HL-60/S4 treated with retinoic acid at 250 ng/mL for 4 days and 3 days (cell line): Measurements from ENCODE around the gene ZNF189.

Experiments
- in situ Hi-C: fragments of 300-500 bp; cut with MboI; formaldehyde crosslinking; loops from 2 replicates; pipeline ENCODE4 v1.7.0; 2022; ENCODE audit warnings: low sequenced_read_pairs

ZNF189 gene

DNA sequence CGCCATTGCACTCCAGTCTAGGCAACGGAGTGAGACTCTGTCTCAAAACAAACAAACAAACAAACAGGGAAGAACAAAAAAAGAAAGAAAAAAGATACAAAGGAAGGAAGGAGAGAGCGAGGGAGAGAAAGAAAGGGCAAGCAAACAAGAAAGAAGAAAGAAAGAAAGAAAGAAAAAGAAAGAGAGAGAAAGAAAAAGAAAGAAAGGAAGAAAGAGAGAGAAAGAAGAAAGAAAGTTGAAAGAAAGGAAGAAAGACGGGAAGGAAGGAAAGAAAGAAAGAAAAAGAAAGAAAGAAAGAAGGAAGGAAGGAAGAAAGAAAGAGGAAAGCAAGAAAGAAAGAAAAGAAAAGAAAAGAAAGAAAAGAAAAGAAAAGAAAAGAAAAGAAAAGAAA is 50.0 kb downstream of the ZNF189 start:
- in situ Hi-C loops: no loop called here

DNA sequence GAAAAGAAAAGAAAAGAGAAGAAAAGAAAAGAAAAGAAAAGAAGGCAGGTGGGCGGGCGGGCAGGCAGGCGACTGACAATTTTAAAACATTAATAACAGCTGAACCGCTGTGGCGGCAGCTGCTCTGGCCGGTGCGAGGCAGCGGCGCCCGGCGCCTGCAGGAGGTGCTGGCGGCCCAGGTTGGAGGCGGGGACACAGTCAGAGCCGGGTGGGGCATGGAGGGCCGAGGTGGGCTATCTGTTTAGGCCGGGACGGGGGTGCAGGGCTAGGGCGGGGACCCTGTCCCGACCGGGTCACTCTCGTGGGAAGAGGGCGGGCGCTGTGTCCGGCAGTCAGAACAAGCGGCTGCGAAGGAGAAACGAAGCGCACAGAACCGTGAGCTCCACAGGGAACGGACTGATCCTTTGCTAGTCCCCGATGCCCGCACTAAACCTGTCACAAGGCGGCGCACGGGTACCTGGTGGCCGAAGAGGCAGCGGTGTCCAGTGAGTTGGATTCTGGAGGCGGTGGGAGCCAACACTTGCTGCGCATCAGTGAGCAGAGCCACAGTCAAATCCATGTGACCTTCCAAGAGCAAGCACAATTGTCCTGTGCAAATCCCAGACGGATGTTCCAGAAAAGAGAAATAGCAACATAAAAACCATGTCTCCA is 50.5 kb downstream of the ZNF189 start:
- in situ Hi-C loops: no loop called here

DNA sequence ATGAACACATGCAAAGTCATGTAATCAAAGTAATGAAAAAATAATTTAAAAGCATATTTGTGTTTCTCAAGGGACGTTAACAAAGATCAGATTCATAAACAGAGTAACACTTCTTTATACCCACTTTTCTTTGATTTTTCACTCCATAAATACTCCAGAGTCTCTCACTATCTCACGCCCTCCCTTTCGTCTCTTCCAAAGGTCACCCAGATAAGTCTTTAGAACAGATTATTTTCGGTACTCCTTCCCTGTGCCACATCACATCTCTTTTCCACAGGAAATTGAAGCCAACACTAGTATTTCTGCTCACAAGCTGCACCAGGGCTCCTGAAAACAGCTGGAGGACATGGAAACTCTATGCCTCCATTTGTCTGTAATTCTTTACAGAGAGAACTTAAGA is 52.3 kb downstream of the ZNF189 start:
- in situ Hi-C loops: no loop called here

DNA sequence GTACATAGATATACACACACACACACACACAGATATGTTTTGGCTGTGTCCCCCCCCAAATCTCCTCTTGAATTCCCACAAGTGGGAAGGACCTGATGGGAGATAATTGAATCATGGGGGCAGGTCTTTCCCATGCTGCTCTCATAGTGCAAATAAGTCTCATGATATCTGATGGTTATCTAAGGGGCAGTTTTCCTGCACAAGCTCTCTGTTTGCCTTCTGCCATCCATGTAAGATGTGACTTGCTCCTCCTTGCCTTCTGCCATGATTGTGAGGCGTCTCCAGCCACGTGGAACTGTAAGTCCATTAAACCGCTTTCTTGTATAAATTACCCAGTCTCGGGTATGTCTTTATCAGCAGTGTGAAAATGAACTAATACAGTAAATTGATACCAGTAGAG is 52.8 kb downstream of the ZNF189 start:
- in situ Hi-C loops: no loop called here

DNA sequence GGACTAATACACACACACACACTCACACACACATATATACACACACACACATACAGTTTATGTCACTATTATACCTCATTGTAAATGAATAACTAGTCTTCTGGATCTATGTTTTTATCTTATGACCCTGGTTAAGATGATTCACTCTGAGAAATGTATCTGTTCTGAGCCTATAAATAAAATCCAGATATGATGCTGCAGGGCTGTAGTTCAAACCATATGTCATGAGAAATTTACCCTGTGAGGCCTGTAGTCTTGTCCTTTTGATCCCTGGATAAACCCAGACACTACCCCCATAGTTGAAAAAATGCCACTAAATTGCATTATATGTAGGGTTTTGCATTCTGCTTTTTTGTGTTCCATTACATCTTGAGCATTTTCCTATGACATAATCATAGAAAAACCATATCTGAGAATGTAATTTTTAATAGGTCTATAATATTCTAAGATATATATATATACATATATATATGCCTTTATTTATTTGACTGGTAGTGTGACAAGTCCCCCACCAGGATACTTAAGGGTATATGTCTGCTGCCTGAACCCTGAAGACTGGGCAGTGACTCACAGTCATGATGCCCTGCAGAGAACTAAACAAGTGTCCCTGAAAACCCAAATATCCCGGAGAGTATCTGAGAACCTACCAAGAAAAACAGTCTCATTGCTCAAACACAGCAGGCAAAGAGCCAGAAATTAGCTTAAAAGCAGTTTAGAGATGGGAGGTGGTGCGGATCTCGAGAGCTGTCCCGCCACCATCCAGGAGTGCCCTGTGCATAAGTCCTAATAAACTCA is 55.3 kb downstream of the ZNF189 start:
- in situ Hi-C loops: no loop called here

DNA sequence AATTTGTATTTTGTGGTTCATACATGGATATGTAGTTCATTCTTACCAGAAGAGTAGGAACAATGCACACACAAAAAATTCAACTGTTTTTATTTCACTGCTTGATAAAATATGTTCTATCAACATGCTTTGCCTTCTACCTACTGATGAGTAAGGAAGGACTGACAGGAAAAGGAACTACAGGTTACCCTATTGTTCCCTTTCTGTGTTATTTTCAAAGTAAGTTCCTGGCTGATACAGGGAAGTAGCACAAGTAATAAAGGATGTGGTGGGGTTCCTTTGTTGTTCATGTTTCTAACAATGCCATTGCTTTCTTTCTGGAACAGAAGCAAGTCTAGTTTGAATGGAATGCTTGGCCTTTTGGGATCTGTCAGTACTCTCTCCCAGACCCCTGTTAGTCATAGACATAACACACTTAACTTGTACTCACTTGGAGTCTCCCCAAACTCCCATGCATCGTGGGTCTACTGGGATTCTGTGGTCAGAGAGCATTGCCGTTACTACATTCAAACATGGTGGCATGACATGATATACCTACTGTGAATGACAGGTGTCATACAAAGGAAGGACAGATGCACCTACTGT is 57.1 kb downstream of the ZNF189 start:
- in situ Hi-C loops: no loop called here

DNA sequence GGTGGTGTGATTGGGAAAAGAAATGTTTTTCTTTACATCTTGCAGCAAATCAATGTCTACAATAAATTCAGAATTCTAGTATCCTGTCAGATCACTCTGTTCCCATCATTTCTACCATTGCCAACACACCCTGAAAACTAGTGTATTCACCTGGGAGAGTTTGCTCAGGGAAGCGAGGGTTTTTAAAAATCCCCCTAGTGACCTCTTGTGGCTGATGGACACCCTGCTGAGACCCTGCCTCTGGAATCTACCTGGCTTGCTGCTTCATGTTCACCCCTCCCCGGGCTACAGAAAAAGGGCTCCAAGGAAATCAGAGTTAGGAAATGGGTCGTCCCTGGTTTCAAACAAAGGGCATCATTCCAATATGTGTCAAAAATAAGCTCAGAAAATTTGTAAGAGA is 58.4 kb downstream of the ZNF189 start:
- in situ Hi-C loops: no loop called here

DNA sequence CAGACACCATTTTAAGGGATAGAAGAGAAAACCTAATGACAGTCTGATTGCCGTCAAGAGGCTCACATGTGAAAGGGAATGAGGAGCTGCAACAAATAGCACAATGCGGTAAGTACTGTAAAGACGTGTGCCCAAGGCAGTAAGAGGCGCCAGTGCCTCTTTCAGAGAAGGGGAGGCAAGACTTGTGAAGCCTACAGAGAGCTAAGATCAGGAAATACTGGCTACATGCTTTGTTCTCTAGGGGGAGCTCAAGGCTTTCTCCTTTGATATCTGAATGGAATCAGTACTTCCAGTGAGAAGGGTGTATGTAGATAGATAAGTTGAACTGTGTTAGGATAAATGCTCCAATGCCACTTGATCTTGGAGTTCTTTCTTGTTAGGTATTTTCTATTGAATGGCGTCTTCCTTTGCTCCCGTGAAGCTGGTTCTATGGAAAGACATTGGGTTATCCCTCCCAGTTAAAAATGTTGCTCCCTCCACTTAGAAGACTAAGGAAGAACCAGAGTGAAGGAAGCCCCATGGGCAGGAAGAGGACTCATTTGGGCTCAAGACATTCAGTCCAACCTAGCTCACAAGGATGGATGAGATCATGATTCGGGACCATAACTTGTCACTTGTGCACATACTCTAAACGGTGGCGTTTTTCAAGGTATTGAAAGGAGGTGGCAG is 60.4 kb downstream of the ZNF189 start:
- in situ Hi-C loops: no loop called here
